PFSK-1 (cell line): ENCODE results near the gene CACNA1C.

Experiments used
- FOXP2 ChIP-seq: optimal IDR thresholded peaks from 2 replicates; pipeline ENCODE3; 2011; ENCODE audit warnings: borderline replicate concordance, control low read depth, inconsistent platforms; ENCODE audit not compliant: insufficient read depth; ENCODE audit errors: extremely low read length, extremely low read depth
- POLR2AphosphoS5 ChIP-seq: IDR thresholded peaks from 2 replicates; pipeline ENCODE4 v1.6.1; 2012; ENCODE audit warnings: low read depth, mild to moderate bottlenecking, control low read depth, low read length, moderate library complexity
- REST ChIP-seq, 2 experiments: IDR thresholded peaks; 2 replicates each; pipeline versions ENCODE4 v1.6.1 to v1.8.0; 2011 to 2012; ENCODE audit warnings: low read depth in 2 of 2, low read length in 2 of 2, control low read depth in 1 of 2, inconsistent platforms in 1 of 2, mild to moderate bottlenecking in 1 of 2, moderate library complexity in 1 of 2; ENCODE audit not compliant: insufficient read depth in 1 of 2
- TAF1 ChIP-seq: IDR thresholded peaks from 2 replicates; pipeline ENCODE4 v1.6.1; 2012; ENCODE audit warnings: low read length, control low read depth, borderline replicate concordance; ENCODE audit not compliant: insufficient read depth

GRCh38 chr12:2137711-2138110 lies 84.9 kb downstream of the CACNA1C start:
- TF ChIP-seq TAF1 (no peak), POLR2AphosphoS5 (no peak), REST (IDR thresholded peaks at IDR 0.05; ENCODE audit: insufficient read depth in 1 of 2, low read depth in 2 of 2, low read length in 2 of 2) (no peak), FOXP2 (no peak)
